H1 (cell line): ENCODE results near the gene MRI1. TPM values are rescaled to one million over a fixed set of nuclear protein-coding genes. Genes with fewer than 3 reads are reported as not detected.

Source experiments
- CTCF ChIA-PET: fragments of 300-600 bp; sonication (Branson Sonifier 250); formaldehyde crosslinking; loops from one replicate; lab custom pipeline; 2021; ENCODE audit not compliant: partially characterized antibody; lab: Charles Lee
- POLR2A ChIA-PET: fragments of 300-600 bp; sonication (Branson Sonifier 250); formaldehyde crosslinking; loops from one replicate; lab custom pipeline; 2021; ENCODE audit warnings: inconsistent platforms; ENCODE audit not compliant: partially characterized antibody; lab: Charles Lee
- DNase-seq, 2 experiments: peaks; one replicate each; pipeline versions ENCODE4 v3.0.0 to v3.0.0-alpha.2; 2010 to 2022; ENCODE audit warnings: low spot score in 2 of 2, low read depth in 1 of 2, mixed read lengths in 1 of 2
- FAIRE-seq: peaks from 2 replicates; lab custom pipeline; 2011; peaks lifted over from hg19 to GRCh38; lab: Jason Lieb, UNC
- H2AFZ ChIP-seq: 2 replicates; pipeline ENCODE4 v1.8.1; 2012; ENCODE audit warnings: low read length, inconsistent platforms
- H2AK5ac ChIP-seq: 2 replicates; pipeline ENCODE4 v1.6.1; 2013; ENCODE audit warnings: low read depth, low read length
- H2BK120ac ChIP-seq: replicated peaks from 2 replicates; pipeline ENCODE3; 2013; ENCODE audit warnings: low read depth, low read length, inconsistent platforms
- H2BK12ac ChIP-seq: 2 replicates; pipeline ENCODE4 v1.6.1; 2013; ENCODE audit warnings: low read depth, low read length
- H2BK15ac ChIP-seq: 2 replicates; pipeline ENCODE4 v1.6.1; 2013; ENCODE audit warnings: low read length
- H2BK20ac ChIP-seq: 2 replicates; pipeline ENCODE4 v1.6.1; 2013; ENCODE audit warnings: low read length
- H2BK5ac ChIP-seq: 2 replicates; pipeline ENCODE4 v1.6.1; 2013; ENCODE audit warnings: low read depth, low read length
- H3K14ac ChIP-seq: 2 replicates; pipeline ENCODE4 v1.6.1; 2013; ENCODE audit warnings: inconsistent platforms; ENCODE audit not compliant: insufficient read length
- H3K18ac ChIP-seq: 2 replicates; pipeline ENCODE4 v1.6.1; 2013; ENCODE audit warnings: low read length; ENCODE audit errors: extremely low read depth
- H3K23ac ChIP-seq: 2 replicates; pipeline ENCODE4 v1.6.1; 2013; ENCODE audit warnings: inconsistent platforms; ENCODE audit not compliant: insufficient read length
- H3K23me2 ChIP-seq: 2 replicates; pipeline ENCODE4 v1.6.1; 2013; ENCODE audit warnings: low read depth, low read length
- H3K27ac ChIP-seq: 2 replicates; pipeline ENCODE4 v1.6.1; 2011; ENCODE audit warnings: low read depth, low read length, inconsistent platforms
- H3K27me3 ChIP-seq, 4 experiments: replicated peaks in 1 of 4; 1 replicate in 1 of 4; 2 replicates in 3 of 4; pipeline versions ENCODE4 v1.6.1 to v1.8.1; 2011 to 2013; ENCODE audit warnings: low read length in 3 of 4, mild to moderate bottlenecking in 3 of 4, inconsistent platforms in 2 of 4, mixed read lengths in 2 of 4, moderate library complexity in 1 of 4; ENCODE audit not compliant: control insufficient read depth in 3 of 4, insufficient read depth in 3 of 4; ENCODE audit errors: extremely low read depth in 1 of 4
- H3K36me3 ChIP-seq, 4 experiments: 2 replicates each; pipeline versions ENCODE4 v1.6.1 to v1.8.1; 2011 to 2013; ENCODE audit warnings: mild to moderate bottlenecking in 4 of 4, low read length in 3 of 4, moderate library complexity in 2 of 4, control low read depth in 1 of 4, inconsistent platforms in 1 of 4; ENCODE audit not compliant: insufficient read depth in 4 of 4, control insufficient read depth in 2 of 4
- H3K4ac ChIP-seq: replicated peaks from 2 replicates; pipeline ENCODE3; 2013; ENCODE audit warnings: low read length, low read depth, mixed read lengths, inconsistent platforms; ENCODE audit not compliant: insufficient read length
- H3K4me1 ChIP-seq, 4 experiments: replicated peaks in 1 of 4; 1 replicate in 1 of 4; 2 replicates in 3 of 4; pipeline versions ENCODE4 v1.6.1 to v1.8.1; 2011 to 2013; ENCODE audit warnings: low read length in 3 of 4, inconsistent platforms in 2 of 4, mixed read lengths in 1 of 4; ENCODE audit not compliant: insufficient read depth in 4 of 4, control insufficient read depth in 3 of 4
- H3K4me2 ChIP-seq, 2 experiments: 2 replicates each; pipeline versions ENCODE4 v1.6.1 to v1.8.1; 2011 to 2013; ENCODE audit warnings: low read depth in 2 of 2, low read length in 2 of 2, control low read depth in 1 of 2, inconsistent platforms in 1 of 2, mild to moderate bottlenecking in 1 of 2; ENCODE audit not compliant: insufficient read depth in 1 of 2
- H3K4me3 ChIP-seq, 4 experiments: fragments of 200-600, 300-600 bp in 1 of 4; sonication (generic), shearing (Covaris generic), sonication (Bioruptor Twin) in 1 of 4; 2 replicates each; pipeline versions ENCODE4 v1.5.1 to v1.8.1; 2011 to 2016; ENCODE audit warnings: low read length in 4 of 4, low read depth in 3 of 4, control low read depth in 2 of 4, inconsistent platforms in 2 of 4, mild to moderate bottlenecking in 2 of 4, mixed read lengths in 1 of 4, moderate library complexity in 1 of 4; ENCODE audit not compliant: insufficient read depth in 2 of 4; ENCODE audit errors: extremely low read depth in 1 of 4
- H3K56ac ChIP-seq: replicated peaks from 2 replicates; pipeline ENCODE3; 2013; ENCODE audit warnings: low read depth, mild to moderate bottlenecking, mixed read lengths, low read length, inconsistent platforms; ENCODE audit not compliant: insufficient read length
- H3K79me1 ChIP-seq: 2 replicates; pipeline ENCODE4 v1.6.1; 2013; ENCODE audit warnings: low read depth, low read length, control low read depth
- H3K79me2 ChIP-seq, 2 experiments: 2 replicates each; pipeline versions ENCODE4 v1.6.1 to v1.8.1; 2012 to 2013; ENCODE audit warnings: low read length in 2 of 2, mild to moderate bottlenecking in 2 of 2, inconsistent platforms in 1 of 2; ENCODE audit not compliant: insufficient read depth in 2 of 2, control insufficient read depth in 1 of 2
- H3K9ac ChIP-seq, 4 experiments: replicated peaks in 1 of 4; 1 replicate in 1 of 4; 2 replicates in 3 of 4; pipeline versions ENCODE4 v1.6.1 to v1.8.1; 2011 to 2013; ENCODE audit warnings: low read depth in 3 of 4, low read length in 3 of 4, control low read depth in 2 of 4, mild to moderate bottlenecking in 2 of 4, moderate library complexity in 2 of 4, inconsistent platforms in 1 of 4; ENCODE audit errors: extremely low read depth in 1 of 4
- H3K9me3 ChIP-seq, 2 experiments: 2 replicates each; pipeline versions ENCODE4 v1.6.1 to v1.8.1; 2012 to 2013; ENCODE audit warnings: mild to moderate bottlenecking in 2 of 2, moderate library complexity in 2 of 2, control low read depth in 1 of 2, inconsistent platforms in 1 of 2, low read depth in 1 of 2, low read length in 1 of 2, mixed read lengths in 1 of 2; ENCODE audit not compliant: insufficient read depth in 2 of 2
- H4K20me1 ChIP-seq, 2 experiments: replicated peaks in 1 of 2; 2 replicates each; pipeline versions ENCODE3 to v1.8.1; 2011 to 2013; ENCODE audit warnings: inconsistent platforms in 2 of 2, low read length in 2 of 2, mild to moderate bottlenecking in 1 of 2; ENCODE audit not compliant: insufficient read depth in 2 of 2, control insufficient read depth in 1 of 2
- H4K5ac ChIP-seq: 2 replicates; pipeline ENCODE4 v1.6.1; 2013; ENCODE audit warnings: low read length, low read depth, mixed read lengths, inconsistent platforms; ENCODE audit not compliant: insufficient read length
- H4K8ac ChIP-seq: 2 replicates; pipeline ENCODE4 v1.8.0; 2013; ENCODE audit warnings: mild to moderate bottlenecking, moderate library complexity, low read length, inconsistent platforms; ENCODE audit not compliant: insufficient read depth; ENCODE audit errors: extremely low read depth
- H4K91ac ChIP-seq: replicated peaks from 2 replicates; pipeline ENCODE3; 2013; ENCODE audit warnings: low read length, mixed read lengths, inconsistent platforms; ENCODE audit not compliant: insufficient read length
- BACH1 ChIP-seq: IDR thresholded peaks from 2 replicates; pipeline ENCODE4 v1.6.1; 2012; ENCODE audit warnings: low read length, improper control_type of control experiment
- BCL11A ChIP-seq, 2 experiments: IDR thresholded peaks; one replicate each; pipeline ENCODE4 v1.6.1; 2011; ENCODE audit warnings: low read depth in 2 of 2, low read length in 2 of 2, mild to moderate bottlenecking in 2 of 2
- EZH2 ChIP-seq: fragments of 200-600 bp; sonication (generic); IDR thresholded peaks from 2 replicates; pipeline ENCODE4 v1.7.1; 2012; ENCODE audit warnings: low read depth, mild to moderate bottlenecking, moderate library complexity, low read length, inconsistent platforms; ENCODE audit not compliant: severe bottlenecking
- JUN ChIP-seq: IDR thresholded peaks from 2 replicates; pipeline ENCODE4 v1.6.1; 2011; ENCODE audit warnings: low read depth, mild to moderate bottlenecking, improper control_type of control experiment, low read length
- KDM1A ChIP-seq: fragments of 200-600, 300-600 bp; sonication (generic); IDR thresholded peaks from 2 replicates; pipeline ENCODE4 v1.7.1; 2016; ENCODE audit warnings: mild to moderate bottlenecking, low read length, borderline replicate concordance
- NANOG ChIP-seq: IDR thresholded peaks from 2 replicates; pipeline ENCODE4 v1.6.1; 2011; ENCODE audit warnings: low read length, low read depth, mild to moderate bottlenecking, inconsistent platforms; ENCODE audit not compliant: insufficient read depth, poor library complexity, severe bottlenecking
- NRF1 ChIP-seq: IDR thresholded peaks from 2 replicates; pipeline ENCODE4 v1.6.1; 2011; ENCODE audit warnings: mild to moderate bottlenecking, low read depth, low read length, improper control_type of control experiment
- PHF8 ChIP-seq: fragments of 200-600 bp; sonication (generic); conservative IDR thresholded peaks from 2 replicates; pipeline ENCODE4 v1.7.1; 2012; ENCODE audit warnings: low read depth, mild to moderate bottlenecking, inconsistent platforms, low read length, moderate library complexity
- RNF2 ChIP-seq: fragments of 200-900, 300-1000 bp; sonication (generic); IDR thresholded peaks from 2 replicates; pipeline ENCODE4 v1.7.1; 2016; ENCODE audit warnings: borderline replicate concordance, low read depth, mild to moderate bottlenecking, antibody characterized with exemption, low read length; ENCODE audit not compliant: poor library complexity, severe bottlenecking; ENCODE audit errors: missing control alignments
- SIN3A ChIP-seq, 2 experiments: IDR thresholded peaks in 1 of 2; conservative IDR thresholded peaks in 1 of 2; 2 replicates each; pipeline ENCODE4 v1.6.1; 2011 to 2012; ENCODE audit warnings: low read length in 2 of 2, improper control_type of control experiment in 1 of 2, low read depth in 1 of 2, mild to moderate bottlenecking in 1 of 2
- SP2 ChIP-seq: IDR thresholded peaks from 2 replicates; pipeline ENCODE4 v1.6.1; 2012; ENCODE audit warnings: mild to moderate bottlenecking, low read length, inconsistent platforms
- SRF ChIP-seq: IDR thresholded peaks from 2 replicates; pipeline ENCODE4 v1.6.1; 2011; ENCODE audit warnings: mild to moderate bottlenecking, low read depth, low read length, moderate library complexity
- TAF7 ChIP-seq: optimal IDR thresholded peaks from 2 replicates; pipeline ENCODE3; 2011; ENCODE audit warnings: low read depth, mild to moderate bottlenecking, inconsistent platforms, low read length, moderate library complexity, borderline replicate concordance
- WGBS, 2 experiments: shearing (Covaris generic) in 1 of 2; methylation state at CpG; one replicate each; pipeline versions ENCODE4 v1.1.6 to v1.1.7; 2013 to 2015; ENCODE audit warnings: low lambda C conversion rate in 2 of 2, mixed read lengths in 2 of 2, inconsistent platforms in 1 of 2, low coverage in 1 of 2, missing lambda C conversion rate in 1 of 2; ENCODE audit not compliant: insufficient replicate concordance in 2 of 2, insufficient coverage in 1 of 2, insufficient read length in 1 of 2; ENCODE audit errors: extremely low coverage in 1 of 2, missing lambda C conversion rate in 1 of 2; 5-methylcytosine and 5-hydroxymethylcytosine counted together
- polyA plus RNA-seq, 7 experiments: library from polyadenylated mRNA; depleted of rRNA in 3 of 7; stranded (reverse) in 5 of 7; unstranded in 2 of 7; fragments of >200 nt in 5 of 7; fragments of 200-250 nt in 2 of 7; gene quantifications; 1 replicate in 5 of 7; 2 replicates in 1 of 7; 4 replicates in 1 of 7; pipeline versions ENCODE4 v1.2.1 to v1.2.3, GENCODE V29; 2011 to 2013; ENCODE audit warnings: missing spikeins in 2 of 7, mixed read lengths in 2 of 7
- total RNA-seq: library from RNA; stranded (reverse); fragmentation: NEBNext Ultra II Directional; extraction: Animal tissue kit (Norgen Biotek cat#: 25700); gene quantifications from 2 replicates; pipeline ENCODE4 v1.2.1, GENCODE V29; 2021

MRI1 gene
- total and polyA plus RNA-seq, 2 of the 8 experiments (the other 6 are each of a cell fraction or from before 2014, with no cell fraction given): 24.5 to 29.5 TPM

DNA sequence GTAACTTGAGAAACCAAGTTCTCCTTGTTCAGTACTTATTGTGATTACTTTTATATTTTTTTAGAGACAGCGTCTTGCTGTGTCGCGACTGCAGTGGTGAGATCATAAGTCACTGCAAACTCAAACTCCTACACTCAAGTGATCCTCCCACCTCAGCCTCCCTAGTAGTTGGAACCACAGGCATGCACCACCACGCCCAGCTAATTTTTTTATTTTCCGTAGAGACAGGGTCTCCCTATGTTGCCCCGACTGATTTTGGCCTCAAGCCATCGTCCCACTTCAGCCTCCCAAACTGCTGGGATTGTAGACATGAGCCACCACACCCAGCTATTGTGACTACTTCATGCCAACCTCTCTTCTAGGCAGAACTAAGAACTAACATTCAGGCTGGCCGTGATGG is 18.2 kb downstream of the MRI1 start:
- CTCF ChIA-PET: interaction anchor here (0.6 to 6.6 kb wide), 7 partner anchors 13 to 79 kb away, joined by 3 to 70 read pairs (median 5); partner anchors contain the start of gene ZSWIM4
- Histone ChIP-seq H2BK12ac (no peak overlapping the region), H3K27ac (no peak overlapping the region), H4K5ac (no peak overlapping the region), H2AFZ (no peak overlapping the region), H2AK5ac (no peak overlapping the region), H2BK5ac (no peak overlapping the region), H3K23ac (no peak overlapping the region), H4K8ac (no peak overlapping the region), H2BK120ac (no peak overlapping the region), H4K91ac (no peak overlapping the region), H3K27me3 (no peaks in the 10 kb centered on the region; a peak in 2 of 7 replicates), H2BK15ac (0 out of 2 replicates have a peak overlapping the region, but pooled peaks have one; percentile 20), H3K36me3 (peaks cover 11 to 21% (median 18%) of the 10 kb centered on the region in 4 experiments), H3K9ac (no peak overlapping the region), H3K23me2 (no peaks in the 10 kb centered on the region), H3K9me3 (no peaks in the 10 kb centered on the region), H3K79me1 (peaks cover 5% of the 10 kb centered on the region; the same call in 1 of the 2 replicates), H3K4me2 (no peak overlapping the region), H4K20me1 (peaks cover 0 to 7% of the 10 kb centered on the region in 2 experiments), H3K79me2 (no peaks in the 10 kb centered on the region), H3K4me3 (no peak overlapping the region), H3K18ac (no peak overlapping the region), H3K56ac (no peak overlapping the region), H3K14ac (no peak overlapping the region), H2BK20ac (no peak overlapping the region), H3K4me1 (peaks cover 0 to 3% (median 1%) of the 10 kb centered on the region in 4 experiments; a peak in 3 of 7 replicates), H3K4ac (no peak overlapping the region)
- POLR2A ChIA-PET: interaction anchor here (1.4 to 6.6 kb wide), 5 partner anchors 8 to 79 kb away, joined by 3 to 56 read pairs (median 11); partner anchors contain the start of genes C19orf53 and ZSWIM4
- WGBS, 2 experiments: 93% methylated on average over 8 of the region's 8 CpGs; no CpG with 5 or more reads in 1 of the 2 experiments
- FAIRE-seq (no peak), DNase-seq (no peak)
- TF ChIP-seq BACH1 (no peak), BCL11A (IDR thresholded peaks at IDR 0.05; ENCODE audit: low read depth in 2 of 2, low read length in 2 of 2) (no peak), PHF8 (no peak), TAF7 (no peak), KDM1A (no peak), NRF1 (no peak), EZH2 (no peak), SRF (no peak), JUN (no peak), SIN3A (conservative IDR thresholded peaks at IDR 0.05 in 1 of 2, IDR thresholded peaks at IDR 0.05 in 1 of 2; ENCODE audit: low read depth in 1 of 2, low read length in 2 of 2) (no peak), SP2 (no peak), NANOG (no peak), RNF2 (no peak)
